ENCODE measurements around the gene PSME1.

GRCh38 chr14:24171422-24172260, 35.6 kb downstream of the PSME1 start, which contains the start of gene REC8:
- TF ChIP-seq POLR2A (IDR thresholded peaks at IDR 0.05; ENCODE audit: low read depth, low read length) (no peak), CTCF (IDR thresholded peaks at IDR 0.05; ENCODE audit: extremely low read depth in 1 of 2, insufficient read depth in 1 of 2, low read depth in 1 of 2, low read length in 2 of 2) (no peak), EZH2 (IDR thresholded peaks at IDR 0.05; ENCODE audit: borderline replicate concordance, low read depth, low read length, severe bottlenecking) (no peak), MAX (IDR thresholded peaks at IDR 0.05; ENCODE audit: insufficient read depth, insufficient read length) (no peak)

All from endothelial cell of umbilical vein (primary cell).